ENCODE data around the gene HAGHL. TPM values are rescaled to one million over a fixed set of nuclear protein-coding genes. Genes with fewer than 3 reads are reported as not detected.
A peak's percentile ranks its signal among the peaks of the same experiment; 100 is the strongest.

HAGHL gene
- total RNA-seq, 1 donor from 2014 or later = 19.1 TPM

- peak overlapping the region; percentile 60 for H3K4me3 Mint-ChIP-seq
- H3K4me1 Mint-ChIP-seq (ENCODE audit: low read depth) = no peaks in the 10 kb centered on the region
- intact Hi-C loops (cut with micrococcal nuclease) = loop anchor here (1.0 to 2.0 kb wide), 2 partner anchors 25 to 35 kb away; partner anchors contain the start of genes STUB1 and WDR24
- no peaks in the 10 kb centered on the region for H3K9me3 Mint-ChIP-seq
- H3K36me3 Mint-ChIP-seq (ENCODE audit: low read depth) = no peaks in the 10 kb centered on the region
- H3K27ac Mint-ChIP-seq = no peak overlapping the region
- DNase-seq (ENCODE audit: low spot score) = no peak
- H3K27me3 Mint-ChIP-seq (ENCODE audit: insufficient read depth) = peaks cover 19% of the 10 kb centered on the region
These were observed 11.3 kb upstream of the HAGHL start for GRCh38 chr16:715477-716199.

GRCh38 chr16:716200-716568 lies 10.7 kb upstream of the HAGHL start:
- Mint-ChIP-seq H3K36me3 (ENCODE audit: low read depth) (no peaks in the 10 kb centered on the region), H3K27me3 (ENCODE audit: insufficient read depth) (peaks cover 19% of the 10 kb centered on the region), H3K4me1 (ENCODE audit: low read depth) (no peaks in the 10 kb centered on the region), H3K27ac (peak overlapping the region; percentile 61), H3K4me3 (peak overlapping the region; percentile 60), H3K9me3 (no peaks in the 10 kb centered on the region)
- intact Hi-C loops (cut with micrococcal nuclease) = no loop called here
- DNase-seq (ENCODE audit: low spot score) = no peak

GRCh38 chr16:716768-717325 lies 10.1 kb upstream of the HAGHL start:
- no peak for DNase-seq (ENCODE audit: low spot score)
- Mint-ChIP-seq H3K27me3 (ENCODE audit: insufficient read depth) (peaks cover 19% of the 10 kb centered on the region), H3K36me3 (ENCODE audit: low read depth) (no peaks in the 10 kb centered on the region), H3K27ac (no peak overlapping the region), H3K4me3 (no peak overlapping the region), H3K4me1 (ENCODE audit: low read depth) (no peaks in the 10 kb centered on the region), H3K9me3 (no peaks in the 10 kb centered on the region)
- intact Hi-C loops (cut with micrococcal nuclease) = no loop called here

GRCh38 chr16:717450-718245 lies 9.3 kb upstream of the HAGHL start:
- intact Hi-C loops (cut with micrococcal nuclease) = no loop called here
- Mint-ChIP-seq H3K27me3 (ENCODE audit: insufficient read depth) (peaks cover 19% of the 10 kb centered on the region), H3K4me3 (no peak overlapping the region), H3K36me3 (ENCODE audit: low read depth) (no peaks in the 10 kb centered on the region), H3K9me3 (no peaks in the 10 kb centered on the region), H3K4me1 (ENCODE audit: low read depth) (no peaks in the 10 kb centered on the region), H3K27ac (no peak overlapping the region)
- DNase-seq (ENCODE audit: low spot score) = no peak

- no peak overlapping the region for H3K4me3 Mint-ChIP-seq
- H3K9me3 Mint-ChIP-seq = no peaks in the 10 kb centered on the region
- intact Hi-C loops (cut with micrococcal nuclease) = no loop called here
- no peaks in the 10 kb centered on the region for H3K4me1 Mint-ChIP-seq (ENCODE audit: low read depth)
- DNase-seq (ENCODE audit: low spot score) = no peak
- no peaks in the 10 kb centered on the region for H3K36me3 Mint-ChIP-seq (ENCODE audit: low read depth)
- no peak overlapping the region for H3K27ac Mint-ChIP-seq
- peaks cover 16% of the 10 kb centered on the region for H3K27me3 Mint-ChIP-seq (ENCODE audit: insufficient read depth)
These were observed 8.5 kb upstream of the HAGHL start for GRCh38 chr16:718389-718788.

GRCh38 chr16:718922-719321 lies 8.0 kb upstream of the HAGHL start:
- Mint-ChIP-seq H3K27ac (no peak overlapping the region), H3K27me3 (ENCODE audit: insufficient read depth) (peaks cover 13% of the 10 kb centered on the region), H3K4me3 (peak overlapping the region; percentile 66), H3K36me3 (ENCODE audit: low read depth) (no peaks in the 10 kb centered on the region), H3K9me3 (no peaks in the 10 kb centered on the region), H3K4me1 (ENCODE audit: low read depth) (no peaks in the 10 kb centered on the region)
- DNase-seq (ENCODE audit: low spot score) = no peak
- intact Hi-C loops (cut with micrococcal nuclease) = no loop called here

- Mint-ChIP-seq H3K4me1 (ENCODE audit: low read depth) (no peaks in the 10 kb centered on the region), H3K36me3 (ENCODE audit: low read depth) (no peaks in the 10 kb centered on the region), H3K27ac (peak overlapping the region; percentile 28), H3K27me3 (ENCODE audit: insufficient read depth) (peaks cover 8% of the 10 kb centered on the region), H3K9me3 (no peaks in the 10 kb centered on the region), H3K4me3 (peak overlapping the region; percentile 75)
- intact Hi-C loops (cut with micrococcal nuclease) = loop anchor here (2.0 kb wide), 1 partner anchor 17 kb away; no protein-coding TSS in a partner anchor
- no peak for DNase-seq (ENCODE audit: low spot score)
These were observed 7.0 kb upstream of the HAGHL start for GRCh38 chr16:719815-720446.

GRCh38 chr16:720447-720989 lies 6.4 kb upstream of the HAGHL start:
- Mint-ChIP-seq H3K4me1 (ENCODE audit: low read depth) (no peaks in the 10 kb centered on the region), H3K36me3 (ENCODE audit: low read depth) (no peaks in the 10 kb centered on the region), H3K4me3 (peak overlapping the region; percentile 75), H3K9me3 (no peaks in the 10 kb centered on the region), H3K27ac (peak overlapping the region; percentile 28), H3K27me3 (ENCODE audit: insufficient read depth) (peaks cover 11% of the 10 kb centered on the region)
- no peak for DNase-seq (ENCODE audit: low spot score)
- intact Hi-C loops (cut with micrococcal nuclease) = loop anchor here (2.0 kb wide), 1 partner anchor 16 kb away; no protein-coding TSS in a partner anchor

- Mint-ChIP-seq H3K4me1 (ENCODE audit: low read depth) (no peaks in the 10 kb centered on the region), H3K27ac (peak within 1 kb of the TSS; percentile 28), H3K9me3 (no peaks in the 10 kb centered on the region), H3K36me3 (ENCODE audit: low read depth) (no peaks in the 10 kb centered on the region), H3K27me3 (ENCODE audit: insufficient read depth) (peaks cover 11% of the 10 kb centered on the region), H3K4me3 (peak within 1 kb of the TSS; percentile 75)
- DNase-seq (ENCODE audit: low spot score) = peak; percentile 58
- intact Hi-C loops (cut with micrococcal nuclease) = loop anchor here (2.0 kb wide), 1 partner anchor 16 kb away; no protein-coding TSS in a partner anchor
These were observed 5.7 kb upstream of the HAGHL start, which contains the start of gene ANTKMT for GRCh38 chr16:720990-721764. Gene ANTKMT (plus strand): TSS chr16:721146. CDS start chr16:721275, 129 bp downstream.

GRCh38 chr16:721765-722540 lies 5.0 kb upstream of the HAGHL start:
- Mint-ChIP-seq H3K4me1 (ENCODE audit: low read depth) (no peaks in the 10 kb centered on the region), H3K36me3 (ENCODE audit: low read depth) (no peaks in the 10 kb centered on the region), H3K9me3 (no peaks in the 10 kb centered on the region), H3K27ac (no peak overlapping the region), H3K27me3 (ENCODE audit: insufficient read depth) (peaks cover 11% of the 10 kb centered on the region), H3K4me3 (peak overlapping the region; percentile 69)
- no peak for DNase-seq (ENCODE audit: low spot score)
- intact Hi-C loops (cut with micrococcal nuclease) = loop anchor here (2.0 kb wide), 1 partner anchor 15 kb away; no protein-coding TSS in a partner anchor

- intact Hi-C loops (cut with micrococcal nuclease) = no loop called here
- H3K27ac Mint-ChIP-seq = no peak overlapping the region
- DNase-seq (ENCODE audit: low spot score) = no peak
- H3K4me1 Mint-ChIP-seq (ENCODE audit: low read depth) = no peaks in the 10 kb centered on the region
- peaks cover 11% of the 10 kb centered on the region for H3K27me3 Mint-ChIP-seq (ENCODE audit: insufficient read depth)
- peak overlapping the region; percentile 39 for H3K4me3 Mint-ChIP-seq
- no peaks in the 10 kb centered on the region for H3K36me3 Mint-ChIP-seq (ENCODE audit: low read depth)
- no peaks in the 10 kb centered on the region for H3K9me3 Mint-ChIP-seq
These were observed 3.9 kb upstream of the HAGHL start for GRCh38 chr16:722835-723633.

Measured in activated T-helper 1 cell treated with anti-CD3 and anti-CD28 coated beads, Interleukin-12 subunit alpha, Interleukin-12 subunit beta, Interleukin-2, Interleukin-4 antibody, amounts not matched to agents 30 ng/mL and 10 ng/mL and 1 ng/mL, durations not matched to agents 14 hours and 24 hours and 36 hours (primary cell).